Neural progenitor cell (in vitro differentiated cells): ENCODE data around the gene NEK10.

Experiments
- EZH2phosphoT487 ChIP-seq: fragments of 200-600 bp; sonication (generic); IDR thresholded peaks from 2 replicates; pipeline ENCODE4 v1.6.1; 2017; ENCODE audit warnings: antibody characterized with exemption
- TF ChIP-seq, protein P1 (sequence below): fragments of 200-600 bp; sonication (generic); IDR thresholded peaks from 2 replicates; pipeline ENCODE4 v1.5.1; 2017; ENCODE audit warnings: antibody characterized with exemption, mild to moderate bottlenecking

- TF ChIP-seq, protein P1, sequence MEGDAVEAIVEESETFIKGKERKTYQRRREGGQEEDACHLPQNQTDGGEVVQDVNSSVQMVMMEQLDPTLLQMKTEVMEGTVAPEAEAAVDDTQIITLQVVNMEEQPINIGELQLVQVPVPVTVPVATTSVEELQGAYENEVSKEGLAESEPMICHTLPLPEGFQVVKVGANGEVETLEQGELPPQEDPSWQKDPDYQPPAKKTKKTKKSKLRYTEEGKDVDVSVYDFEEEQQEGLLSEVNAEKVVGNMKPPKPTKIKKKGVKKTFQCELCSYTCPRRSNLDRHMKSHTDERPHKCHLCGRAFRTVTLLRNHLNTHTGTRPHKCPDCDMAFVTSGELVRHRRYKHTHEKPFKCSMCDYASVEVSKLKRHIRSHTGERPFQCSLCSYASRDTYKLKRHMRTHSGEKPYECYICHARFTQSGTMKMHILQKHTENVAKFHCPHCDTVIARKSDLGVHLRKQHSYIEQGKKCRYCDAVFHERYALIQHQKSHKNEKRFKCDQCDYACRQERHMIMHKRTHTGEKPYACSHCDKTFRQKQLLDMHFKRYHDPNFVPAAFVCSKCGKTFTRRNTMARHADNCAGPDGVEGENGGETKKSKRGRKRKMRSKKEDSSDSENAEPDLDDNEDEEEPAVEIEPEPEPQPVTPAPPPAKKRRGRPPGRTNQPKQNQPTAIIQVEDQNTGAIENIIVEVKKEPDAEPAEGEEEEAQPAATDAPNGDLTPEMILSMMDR, result no peak
- no peak for TF ChIP-seq EZH2phosphoT487
Observed at GRCh38 chr3:27326202-27326601, 43.0 kb downstream of the NEK10 start.
